ENCODE results near the gene NELFB.
"Not testable (repeated sequence)": the region's sequence is repeated elsewhere in the genome, so short reads cannot be mapped to it uniquely, and the experiment has no call there.

The NELFB gene

DNA sequence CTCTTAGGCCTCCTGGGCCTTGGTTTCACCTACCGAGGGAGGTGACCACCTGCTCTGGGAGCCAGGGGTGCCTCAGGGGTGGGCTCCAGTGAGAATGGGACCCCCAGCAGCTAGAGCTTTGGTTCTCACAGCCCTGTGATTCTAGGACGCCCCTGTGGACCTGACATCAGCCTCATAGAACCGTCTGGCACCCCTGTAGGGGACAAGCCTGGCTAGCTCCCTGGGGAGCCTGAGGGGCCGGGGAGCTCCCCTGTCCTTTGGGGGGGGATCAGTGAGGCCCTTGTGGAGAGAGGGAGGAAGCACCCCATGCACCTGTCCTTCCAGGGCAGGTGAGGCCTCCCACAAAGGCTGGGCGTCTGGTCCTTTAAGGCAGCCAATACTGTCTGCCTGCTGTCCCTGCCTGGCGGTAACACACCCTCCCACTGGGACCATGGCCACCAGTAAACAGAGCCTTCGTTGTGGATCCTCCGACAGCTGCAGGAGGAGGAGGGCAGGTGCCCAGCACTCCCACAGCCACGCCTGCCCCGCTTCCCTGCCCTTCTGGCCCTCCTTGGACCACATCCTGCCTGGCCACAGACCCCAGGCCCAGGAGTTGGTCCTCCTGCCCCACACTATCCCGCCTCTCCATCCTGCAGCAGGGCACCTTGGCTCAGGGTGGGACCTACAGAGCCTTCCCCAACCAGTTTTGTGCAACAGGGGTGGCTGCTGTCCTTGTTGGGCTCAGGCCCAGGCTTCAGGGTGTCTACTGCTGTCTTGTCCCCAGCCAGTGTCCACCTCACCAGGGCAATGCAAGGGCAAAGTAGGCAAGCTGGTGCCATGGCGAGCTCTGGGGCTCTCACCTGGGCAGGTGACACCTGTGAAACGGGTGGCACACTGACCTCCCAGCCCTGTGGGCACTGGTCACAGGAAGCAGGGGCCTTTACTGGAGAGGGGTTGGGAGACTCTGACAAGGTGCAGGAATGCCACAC lies 17.1 kb upstream of the NELFB start:
- no peak overlapping the region for H3K27ac Mint-ChIP-seq
- no peak overlapping the region for H3K4me3 Mint-ChIP-seq
- no peaks in the 10 kb centered on the region for H3K9me3 Mint-ChIP-seq
- H3K4me1 Mint-ChIP-seq (ENCODE audit: low read depth): peaks cover 32% of the 10 kb centered on the region
- H3K36me3 Mint-ChIP-seq (ENCODE audit: low read depth): peaks cover 17% of the 10 kb centered on the region
- H3K27me3 Mint-ChIP-seq: no peaks in the 10 kb centered on the region

GRCh38 chr9:137239541-137240200 lies 15.5 kb upstream of the NELFB start:
- not testable (repeated sequence) for H3K9me3 Mint-ChIP-seq, H3K27me3 Mint-ChIP-seq
- H3K27ac Mint-ChIP-seq: peak overlapping the region; percentile 61
- H3K36me3 Mint-ChIP-seq (ENCODE audit: low read depth): peaks cover 27% of the 10 kb centered on the region
- peaks cover 36% of the 10 kb centered on the region for H3K4me1 Mint-ChIP-seq (ENCODE audit: low read depth)
- H3K4me3 Mint-ChIP-seq: peak overlapping the region; percentile 82

- no peaks in the 10 kb centered on the region for H3K9me3 Mint-ChIP-seq
- peaks cover 36% of the 10 kb centered on the region for H3K4me1 Mint-ChIP-seq (ENCODE audit: low read depth)
- H3K27ac Mint-ChIP-seq: peak overlapping the region; percentile 61
- H3K36me3 Mint-ChIP-seq (ENCODE audit: low read depth): peaks cover 27% of the 10 kb centered on the region
- H3K27me3 Mint-ChIP-seq: no peaks in the 10 kb centered on the region
- H3K4me3 Mint-ChIP-seq: peak overlapping the region; percentile 82
These were observed 14.7 kb upstream of the NELFB start for GRCh38 chr9:137240318-137240840.

DNA sequence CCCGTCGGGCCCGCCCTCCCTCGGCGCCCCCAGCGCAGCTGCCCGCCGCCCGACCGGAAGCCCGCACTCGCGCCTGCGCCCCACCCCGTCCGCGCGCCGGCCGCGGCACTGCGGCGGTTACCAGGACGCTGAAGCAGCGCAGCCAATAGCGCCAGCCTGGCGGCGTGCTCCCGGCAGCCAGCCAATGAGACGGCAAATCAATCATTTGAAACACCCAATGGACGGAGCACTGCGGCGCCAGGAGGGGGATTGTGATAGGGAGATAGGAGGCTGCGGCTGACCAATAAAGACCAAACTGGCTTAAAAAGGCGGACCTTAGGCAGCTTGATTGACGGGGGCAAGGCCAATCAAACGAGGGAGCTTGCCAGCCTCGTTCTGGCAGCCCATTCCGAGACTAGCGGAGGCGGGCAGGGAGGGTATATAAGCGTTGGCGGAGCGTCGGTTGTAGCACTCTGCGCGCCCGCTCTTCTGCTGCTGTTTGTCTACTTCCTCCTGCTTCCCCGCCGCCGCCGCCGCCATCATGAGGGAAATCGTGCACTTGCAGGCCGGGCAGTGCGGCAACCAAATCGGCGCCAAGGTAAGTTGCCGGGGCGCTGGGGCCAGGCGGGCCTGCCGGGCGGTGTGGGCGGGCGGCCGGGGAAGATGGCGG lies 14.2 kb upstream of the NELFB start, which contains the start of gene TUBB4B:
Gene TUBB4B (plus strand): TSS at position 447 of the 649 bp plus-strand sequence. CDS start 74 bp downstream, at position 521.
- no peaks in the 10 kb centered on the region for H3K27me3 Mint-ChIP-seq
- peaks cover 27% of the 10 kb centered on the region for H3K36me3 Mint-ChIP-seq (ENCODE audit: low read depth)

DNA sequence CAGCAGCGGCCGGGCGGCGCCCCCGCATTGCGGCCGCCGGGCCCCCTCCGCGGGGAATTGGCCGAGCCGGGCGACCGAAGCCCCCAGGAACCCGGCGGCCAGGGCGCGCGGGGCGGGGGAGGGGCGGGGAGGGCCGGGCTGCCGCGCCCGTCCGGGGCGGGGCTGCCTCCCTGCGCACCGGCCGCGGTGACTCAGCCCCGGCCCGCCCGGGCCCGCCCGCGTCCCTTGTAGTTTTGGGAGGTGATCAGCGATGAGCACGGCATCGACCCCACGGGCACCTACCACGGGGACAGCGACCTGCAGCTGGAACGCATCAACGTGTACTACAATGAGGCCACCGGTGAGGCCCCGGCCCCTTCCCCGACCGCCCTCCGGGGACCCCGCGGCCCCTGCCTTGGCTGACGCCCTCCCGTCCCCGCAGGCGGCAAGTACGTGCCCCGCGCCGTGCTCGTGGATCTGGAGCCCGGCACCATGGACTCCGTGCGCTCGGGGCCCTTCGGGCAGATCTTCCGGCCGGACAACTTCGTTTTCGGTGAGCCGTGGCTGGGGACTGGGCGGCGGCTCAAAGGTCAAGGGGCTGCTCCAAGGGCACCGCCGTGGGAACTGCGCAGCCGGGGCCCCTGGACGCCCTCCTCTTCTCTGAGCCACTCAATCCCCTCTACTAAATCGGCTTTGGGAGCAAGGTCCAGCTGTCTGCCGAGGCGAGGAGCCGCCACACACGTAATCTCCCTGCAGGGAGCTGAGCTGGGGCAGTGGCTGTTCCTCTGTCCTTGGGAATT lies 13.4 kb upstream of the NELFB start:
- peak overlapping the region; percentile 89 for H3K4me3 Mint-ChIP-seq
- H3K27ac Mint-ChIP-seq: peak overlapping the region; percentile 61
- no peaks in the 10 kb centered on the region for H3K27me3 Mint-ChIP-seq
- H3K4me1 Mint-ChIP-seq (ENCODE audit: low read depth): peaks cover 36% of the 10 kb centered on the region
- peaks cover 27% of the 10 kb centered on the region for H3K36me3 Mint-ChIP-seq (ENCODE audit: low read depth)
- H3K9me3 Mint-ChIP-seq: no peaks in the 10 kb centered on the region

More for the DNA sequence above, 14.2 kb upstream of the NELFB start, which contains the start of gene TUBB4B:
- H3K4me3 Mint-ChIP-seq: peak within 1 kb of the TSS; percentile 89
- H3K9me3 Mint-ChIP-seq: no peaks in the 10 kb centered on the region
- H3K4me1 Mint-ChIP-seq (ENCODE audit: low read depth): peaks cover 36% of the 10 kb centered on the region
- peak within 1 kb of the TSS; percentile 96 for H3K27ac Mint-ChIP-seq

- peak overlapping the region; percentile 85 for H3K4me3 Mint-ChIP-seq
- H3K27me3 Mint-ChIP-seq: no peaks in the 10 kb centered on the region
- peaks cover 27% of the 10 kb centered on the region for H3K36me3 Mint-ChIP-seq (ENCODE audit: low read depth)
- no peaks in the 10 kb centered on the region for H3K9me3 Mint-ChIP-seq
- H3K27ac Mint-ChIP-seq: peak overlapping the region; percentile 61
- H3K4me1 Mint-ChIP-seq (ENCODE audit: low read depth): peaks cover 33% of the 10 kb centered on the region
These were observed 12.6 kb upstream of the NELFB start for GRCh38 chr9:137242269-137243203.

GRCh38 chr9:137243266-137243625 lies 11.9 kb upstream of the NELFB start:
- not testable (repeated sequence) for H3K27me3 Mint-ChIP-seq, H3K9me3 Mint-ChIP-seq
- peaks cover 29% of the 10 kb centered on the region for H3K4me1 Mint-ChIP-seq (ENCODE audit: low read depth)
- peak overlapping the region; percentile 55 for H3K27ac Mint-ChIP-seq
- H3K4me3 Mint-ChIP-seq: peak overlapping the region; percentile 85
- peaks cover 27% of the 10 kb centered on the region for H3K36me3 Mint-ChIP-seq (ENCODE audit: low read depth)

- H3K27ac Mint-ChIP-seq: peak overlapping the region; percentile 55
- H3K4me1 Mint-ChIP-seq (ENCODE audit: low read depth): peaks cover 24% of the 10 kb centered on the region
- peak overlapping the region; percentile 85 for H3K4me3 Mint-ChIP-seq
- no peaks in the 10 kb centered on the region for H3K27me3 Mint-ChIP-seq
- H3K36me3 Mint-ChIP-seq (ENCODE audit: low read depth): peaks cover 27% of the 10 kb centered on the region
- no peaks in the 10 kb centered on the region for H3K9me3 Mint-ChIP-seq
These were observed 11.3 kb upstream of the NELFB start for GRCh38 chr9:137243626-137244485.

DNA sequence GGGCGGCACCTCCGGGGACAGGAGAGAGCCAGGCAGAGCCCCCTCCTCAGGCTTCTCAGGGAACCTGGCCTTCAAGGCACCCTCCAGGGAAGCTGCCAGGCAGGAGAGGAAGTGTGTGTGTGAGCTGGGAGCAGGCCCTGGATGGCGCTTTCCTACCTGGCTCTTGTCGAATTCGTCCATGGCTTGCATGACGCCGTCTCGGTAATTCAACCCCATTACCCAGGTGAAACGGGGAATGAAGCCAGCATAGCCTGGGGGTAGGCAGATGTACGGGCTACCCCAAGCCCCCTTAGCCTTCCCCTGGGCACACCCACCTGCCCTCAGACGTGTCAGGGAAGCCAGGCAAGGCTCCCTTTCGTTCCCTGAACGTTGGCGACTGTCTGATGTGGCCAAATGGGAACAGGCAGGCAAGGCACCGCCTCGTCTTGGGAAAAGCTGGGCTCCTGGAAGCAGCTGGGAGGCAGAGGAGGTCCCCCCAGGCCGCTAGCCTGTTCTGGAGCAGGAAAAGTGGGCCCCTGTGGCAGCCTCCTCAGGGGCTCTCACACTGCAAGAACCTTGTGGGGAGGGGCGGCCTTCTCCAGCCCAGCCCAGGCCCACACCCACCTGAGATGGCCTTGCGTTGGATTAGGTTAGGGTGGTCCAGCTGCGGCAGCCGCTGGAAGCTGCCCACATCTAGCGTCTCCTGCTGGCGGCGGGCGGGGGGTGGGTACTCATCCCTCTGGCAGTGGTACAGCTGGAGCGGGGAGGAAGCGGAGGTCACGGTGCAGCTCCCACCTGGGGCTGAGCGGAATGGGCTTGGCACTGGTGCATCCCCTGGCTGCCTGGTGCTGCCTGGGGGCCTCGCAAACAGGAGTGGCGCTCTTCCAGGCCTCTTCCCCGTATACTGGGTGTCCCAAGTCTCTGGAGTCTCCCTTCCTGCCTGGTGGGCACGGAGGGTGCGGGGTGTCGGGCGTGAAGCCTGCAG lies 10.4 kb upstream of the NELFB start:
- Mint-ChIP-seq H3K4me3 (no peak overlapping the region), H3K9me3 (no peaks in the 10 kb centered on the region), H3K4me1 (ENCODE audit: low read depth) (peaks cover 17% of the 10 kb centered on the region), H3K27me3 (no peaks in the 10 kb centered on the region), H3K36me3 (ENCODE audit: low read depth) (peaks cover 27% of the 10 kb centered on the region), H3K27ac (no peak overlapping the region)

- H3K4me3 Mint-ChIP-seq: no peak overlapping the region
- H3K27ac Mint-ChIP-seq: no peak overlapping the region
- H3K36me3 Mint-ChIP-seq (ENCODE audit: low read depth): peaks cover 27% of the 10 kb centered on the region
- no peaks in the 10 kb centered on the region for H3K27me3 Mint-ChIP-seq
- H3K9me3 Mint-ChIP-seq: no peaks in the 10 kb centered on the region
- H3K4me1 Mint-ChIP-seq (ENCODE audit: low read depth): peaks cover 15% of the 10 kb centered on the region
These were observed 9.4 kb upstream of the NELFB start for GRCh38 chr9:137245450-137246421.
